Parathyroid adenoma (tissue), 2 donors: ENCODE data around the gene U2AF1L4.

Source experiments
- H2AFZ ChIP-seq: fragments of 300-600 bp; sonication (generic); one replicate; pipeline ENCODE4 v1.7.0; 2017; ENCODE audit warnings: antibody characterized with exemption, mild to moderate bottlenecking
- H3K27ac ChIP-seq: fragments of 300-600 bp; sonication (generic); one replicate; pipeline ENCODE4 v1.7.0; 2017
- H3K27me3 ChIP-seq: fragments of 300-600 bp; sonication (generic); one replicate; pipeline ENCODE4 v1.7.0; 2017; ENCODE audit warnings: low read length; ENCODE audit not compliant: control insufficient read depth, insufficient read depth
- H3K36me3 ChIP-seq: fragments of 300-600 bp; sonication (generic); one replicate; pipeline ENCODE4 v1.7.0; 2017; ENCODE audit warnings: low read length; ENCODE audit not compliant: control insufficient read depth, insufficient read depth
- H3K4me1 ChIP-seq: fragments of 300-600 bp; sonication (generic); one replicate; pipeline ENCODE4 v1.7.0; 2017; ENCODE audit warnings: control low read depth
- H3K4me2 ChIP-seq: fragments of 300-600 bp; sonication (generic); one replicate; pipeline ENCODE4 v1.7.0; 2017; ENCODE audit warnings: low read length
- H3K4me3 ChIP-seq: fragments of 300-600 bp; sonication (generic); one replicate; pipeline ENCODE4 v1.7.0; 2017; ENCODE audit warnings: low read depth, low read length
- H3K79me2 ChIP-seq: fragments of 300-600 bp; sonication (generic); one replicate; pipeline ENCODE4 v1.7.0; 2017; ENCODE audit warnings: control low read depth
- H3K9ac ChIP-seq: fragments of 300-600 bp; sonication (generic); one replicate; pipeline ENCODE4 v1.7.0; 2017; ENCODE audit warnings: mild to moderate bottlenecking
- H3K9me3 ChIP-seq: fragments of 300-600 bp; sonication (generic); one replicate; pipeline ENCODE4 v1.7.0; 2017; ENCODE audit warnings: low read length; ENCODE audit not compliant: control insufficient read depth
- TF ChIP-seq, protein P1 (sequence below): fragments of 300-600 bp; sonication (generic); IDR thresholded peaks from one replicate; pipeline ENCODE4 v1.7.0; 2017; ENCODE audit warnings: antibody characterized with exemption, mild to moderate bottlenecking
- donor health status: primary hyperparathyroidism.

U2AF1L4 gene

DNA sequence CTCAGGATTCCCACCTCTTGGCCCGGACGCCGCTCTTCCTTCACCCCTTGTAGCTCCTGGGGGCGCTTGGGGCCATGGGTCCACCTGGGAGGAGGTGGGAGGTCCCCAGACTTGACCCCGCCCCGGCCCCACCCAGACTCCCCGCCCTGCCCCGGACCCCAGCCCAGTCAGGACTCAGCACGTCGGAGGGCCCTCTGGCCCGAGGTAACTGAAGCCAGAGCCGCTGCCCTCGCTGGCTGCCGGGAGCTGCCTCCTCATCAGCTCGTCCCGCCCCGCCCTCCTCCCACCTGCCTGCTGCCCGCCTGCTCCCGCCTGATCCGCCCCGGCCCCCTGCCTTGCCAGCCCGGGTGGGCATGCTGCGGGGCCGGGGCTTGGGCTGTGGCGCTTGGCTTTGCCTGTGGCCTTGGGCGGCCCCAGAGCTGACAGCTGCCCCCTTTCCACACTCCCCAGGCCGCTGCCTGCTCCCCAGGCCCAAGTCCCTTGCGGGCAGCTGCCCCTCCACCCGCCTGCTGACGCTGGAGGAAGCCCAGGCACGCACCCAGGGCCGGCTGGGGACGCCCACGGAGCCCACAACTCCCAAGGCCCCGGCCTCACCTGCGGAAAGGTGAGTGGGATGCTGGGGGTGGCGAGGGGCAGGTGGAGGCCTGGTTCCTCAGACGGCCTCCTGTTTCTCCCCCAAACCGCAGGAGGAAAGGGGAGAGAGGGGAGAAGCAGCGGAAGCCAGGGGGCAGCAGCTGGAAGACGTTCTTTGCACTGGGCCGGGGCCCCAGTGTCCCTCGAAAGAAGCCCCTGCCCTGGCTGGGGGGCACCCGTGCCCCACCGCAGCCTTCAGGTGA, 39.5 kb upstream of the U2AF1L4 start:
- Histone ChIP-seq H3K27me3 (no peaks in the 10 kb centered on the region), H3K4me1 (no peaks in the 10 kb centered on the region), H3K4me3 (no peak overlapping the region), H3K4me2 (no peak overlapping the region), H3K9me3 (no peaks in the 10 kb centered on the region), H3K9ac (no peak overlapping the region), H3K79me2 (no peaks in the 10 kb centered on the region), H2AFZ (no peak overlapping the region), H3K36me3 (no peaks in the 10 kb centered on the region), H3K27ac (no peak overlapping the region)
- TF ChIP-seq, protein P1, sequence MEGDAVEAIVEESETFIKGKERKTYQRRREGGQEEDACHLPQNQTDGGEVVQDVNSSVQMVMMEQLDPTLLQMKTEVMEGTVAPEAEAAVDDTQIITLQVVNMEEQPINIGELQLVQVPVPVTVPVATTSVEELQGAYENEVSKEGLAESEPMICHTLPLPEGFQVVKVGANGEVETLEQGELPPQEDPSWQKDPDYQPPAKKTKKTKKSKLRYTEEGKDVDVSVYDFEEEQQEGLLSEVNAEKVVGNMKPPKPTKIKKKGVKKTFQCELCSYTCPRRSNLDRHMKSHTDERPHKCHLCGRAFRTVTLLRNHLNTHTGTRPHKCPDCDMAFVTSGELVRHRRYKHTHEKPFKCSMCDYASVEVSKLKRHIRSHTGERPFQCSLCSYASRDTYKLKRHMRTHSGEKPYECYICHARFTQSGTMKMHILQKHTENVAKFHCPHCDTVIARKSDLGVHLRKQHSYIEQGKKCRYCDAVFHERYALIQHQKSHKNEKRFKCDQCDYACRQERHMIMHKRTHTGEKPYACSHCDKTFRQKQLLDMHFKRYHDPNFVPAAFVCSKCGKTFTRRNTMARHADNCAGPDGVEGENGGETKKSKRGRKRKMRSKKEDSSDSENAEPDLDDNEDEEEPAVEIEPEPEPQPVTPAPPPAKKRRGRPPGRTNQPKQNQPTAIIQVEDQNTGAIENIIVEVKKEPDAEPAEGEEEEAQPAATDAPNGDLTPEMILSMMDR, result no peak

DNA sequence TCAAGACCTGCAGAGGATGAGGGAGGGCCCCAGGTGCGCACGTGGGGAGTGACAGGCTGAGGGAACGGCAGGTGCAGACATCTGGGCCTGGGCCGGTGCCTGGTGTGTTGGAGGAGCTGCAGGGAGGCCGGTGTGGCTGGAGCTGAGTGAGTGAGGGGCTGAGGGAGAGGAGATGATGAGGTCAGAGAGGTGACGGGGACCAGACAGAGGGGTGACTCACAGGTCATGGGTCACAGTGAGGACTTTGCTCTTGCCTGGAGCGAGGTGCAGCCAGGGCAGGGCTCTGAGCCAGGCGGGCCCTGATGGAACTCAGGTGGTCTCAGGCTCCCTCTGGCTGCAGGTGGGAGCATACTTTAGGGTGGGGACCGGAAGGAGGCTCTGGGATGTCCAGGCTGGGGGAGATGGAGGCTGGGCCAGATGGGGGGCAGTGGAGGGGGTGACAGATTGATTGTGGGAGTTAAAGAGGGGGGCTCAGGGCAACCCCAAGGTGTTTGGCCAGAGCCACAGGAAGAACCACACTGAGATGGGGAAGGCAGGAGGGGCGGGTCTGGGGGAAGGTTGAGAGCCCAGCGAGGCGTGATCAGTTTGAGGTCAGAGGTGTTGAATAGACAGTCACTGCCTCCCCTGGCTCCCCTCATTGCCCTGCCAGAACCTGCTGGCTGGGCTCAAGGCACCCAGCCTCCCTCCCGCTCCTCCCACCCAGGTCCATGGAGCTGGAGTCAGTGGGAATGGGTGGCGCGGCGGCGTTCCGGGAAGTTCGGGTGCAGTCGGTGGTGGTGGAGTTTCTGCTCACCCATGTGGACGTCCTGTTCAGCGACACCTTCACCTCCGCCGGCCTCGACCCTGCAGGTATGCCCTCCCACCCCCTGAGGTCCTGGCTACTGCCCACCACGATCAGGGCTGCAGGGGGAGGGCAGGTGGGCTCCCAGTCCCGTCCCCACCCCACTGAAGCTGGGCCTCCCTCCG, 38.5 kb upstream of the U2AF1L4 start:
- H3K4me1 ChIP-seq, result no peaks in the 10 kb centered on the region
- no peak overlapping the region for H3K27ac ChIP-seq
- TF ChIP-seq, protein P1, result no peak
- H3K4me2 ChIP-seq, result no peak overlapping the region
- no peaks in the 10 kb centered on the region for H3K79me2 ChIP-seq
- H2AFZ ChIP-seq, result no peak overlapping the region
- no peak overlapping the region for H3K9ac ChIP-seq
- H3K27me3 ChIP-seq, result no peaks in the 10 kb centered on the region
- no peak overlapping the region for H3K4me3 ChIP-seq
- H3K36me3 ChIP-seq, result no peaks in the 10 kb centered on the region
- no peaks in the 10 kb centered on the region for H3K9me3 ChIP-seq

DNA sequence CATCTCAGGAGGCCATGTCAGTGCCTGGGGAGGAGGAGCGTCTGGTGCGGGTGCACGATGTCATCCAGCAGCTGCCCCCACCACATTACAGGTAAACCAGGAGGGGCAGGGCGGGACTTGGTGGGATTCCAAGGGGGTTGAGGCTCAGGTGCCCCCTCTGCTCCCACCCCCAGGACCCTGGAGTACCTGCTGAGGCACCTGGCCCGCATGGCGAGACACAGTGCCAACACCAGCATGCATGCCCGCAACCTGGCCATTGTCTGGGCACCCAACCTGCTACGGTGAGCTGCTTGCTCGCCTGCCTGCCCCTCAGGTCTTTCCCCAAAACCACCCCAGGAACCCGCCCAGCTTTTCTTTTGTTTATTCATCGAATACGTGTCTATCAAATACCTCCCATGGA, 37.4 kb upstream of the U2AF1L4 start:
- H2AFZ ChIP-seq, result no peak overlapping the region
- H3K4me2 ChIP-seq, result no peak overlapping the region
- H3K9ac ChIP-seq, result no peak overlapping the region
- H3K79me2 ChIP-seq, result no peaks in the 10 kb centered on the region
- H3K27ac ChIP-seq, result no peak overlapping the region
- no peaks in the 10 kb centered on the region for H3K4me1 ChIP-seq
- H3K36me3 ChIP-seq, result no peaks in the 10 kb centered on the region
- no peak overlapping the region for H3K4me3 ChIP-seq
- H3K9me3 ChIP-seq, result no peaks in the 10 kb centered on the region
- no peaks in the 10 kb centered on the region for H3K27me3 ChIP-seq
- TF ChIP-seq, protein P1, result no peak

DNA sequence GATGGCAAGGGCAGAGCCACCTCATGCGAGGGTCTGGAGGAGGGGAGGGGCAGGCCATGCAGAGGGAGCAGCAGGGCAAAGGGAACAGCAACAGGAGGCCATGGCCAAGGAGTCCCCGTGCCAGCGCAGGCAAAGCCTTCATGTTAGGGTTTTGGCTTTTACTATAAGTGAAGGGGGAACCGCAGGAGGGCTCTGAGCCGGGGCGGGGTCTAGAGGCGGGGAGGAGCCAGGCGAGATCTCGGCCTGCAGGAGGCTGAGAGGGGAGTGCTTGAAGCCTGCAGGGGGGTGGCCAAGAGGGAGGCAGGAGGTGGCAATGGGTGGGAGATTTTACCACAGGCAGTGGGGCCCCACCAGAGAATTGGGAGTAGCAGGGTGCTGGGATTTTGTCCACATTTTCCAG, 36.4 kb upstream of the U2AF1L4 start:
- TF ChIP-seq, protein P1, result no peak
- H3K4me1 ChIP-seq, result no peaks in the 10 kb centered on the region
- H3K4me3 ChIP-seq, result no peak overlapping the region
- H3K9ac ChIP-seq, result no peak overlapping the region
- no peaks in the 10 kb centered on the region for H3K9me3 ChIP-seq
- H3K36me3 ChIP-seq, result no peaks in the 10 kb centered on the region
- H3K4me2 ChIP-seq, result no peak overlapping the region
- no peak overlapping the region for H3K27ac ChIP-seq
- H3K79me2 ChIP-seq, result no peaks in the 10 kb centered on the region
- no peak overlapping the region for H2AFZ ChIP-seq
- no peaks in the 10 kb centered on the region for H3K27me3 ChIP-seq
